HepG2 (cell line): Measurements from ENCODE around the gene ZNF512B. TPM values are rescaled to one million over a fixed set of nuclear protein-coding genes. Genes with fewer than 3 reads are reported as not detected.

Source experiments
- ONECUT2 ChIP-seq: sonication (generic); formaldehyde crosslinking; IDR thresholded peaks from 2 replicates; pipeline ENCODE4 v1.4.0; 2020; ENCODE audit warnings: missing genetic modification reagents
- RXRA ChIP-seq: sonication (generic); formaldehyde crosslinking; IDR thresholded peaks from 2 replicates; pipeline ENCODE4 v1.5.1; 2020; ENCODE audit warnings: missing genetic modification reagents
- TBX2 ChIP-seq: sonication (generic); formaldehyde crosslinking; IDR thresholded peaks from 2 replicates; pipeline ENCODE4 v1.5.0; 2020; ENCODE audit warnings: missing genetic modification reagents, mild to moderate bottlenecking, borderline replicate concordance
- TCF7 ChIP-seq: sonication (generic); IDR thresholded peaks from 2 replicates; pipeline ENCODE4 v1.6.1; 2016; ENCODE audit warnings: antibody characterized with exemption, low read depth
- ZNF709 ChIP-seq: sonication (generic); formaldehyde crosslinking; IDR thresholded peaks from 2 replicates; pipeline ENCODE4 v1.5.0; 2020; ENCODE audit warnings: mild to moderate bottlenecking, missing genetic modification reagents
- polyA plus RNA-seq, 8 experiments: library from polyadenylated mRNA; depleted of rRNA in 3 of 8; stranded (reverse) in 7 of 8; unstranded in 1 of 8; fragments of >200 nt; fragmentation: Illumina TruSeq in 4 of 8; extraction: Trizol in 4 of 8; gene quantifications; 2 replicates each; pipeline versions ENCODE4 v1.2.1 to v1.2.3, GENCODE V29; 2011 to 2016; ENCODE audit warnings: low read depth in 4 of 8, missing spikeins in 1 of 8, mixed read lengths in 1 of 8; ENCODE audit not compliant: insufficient read depth in 1 of 8
- total RNA-seq, 5 experiments: library from RNA; depleted of rRNA; stranded (reverse); fragments of >200 nt; fragmentation: Illumina TruSeq; extraction: Trizol; gene quantifications; 2 replicates each; pipeline ENCODE4 v1.2.3, GENCODE V29; 2016; ENCODE audit warnings: low read depth in 1 of 5
- TF ChIP-seq, protein P1 (sequence below): sonication (generic); formaldehyde crosslinking; IDR thresholded peaks from 2 replicates; pipeline ENCODE4 v1.9.0; 2021; ENCODE audit warnings: mild to moderate bottlenecking, missing genetic modification reagents
- TF ChIP-seq, protein P2 (sequence below): sonication (generic); formaldehyde crosslinking; IDR thresholded peaks from 2 replicates; pipeline ENCODE4 v1.4.0; 2020; ENCODE audit warnings: missing genetic modification reagents, mild to moderate bottlenecking, borderline replicate concordance
- TF ChIP-seq, protein P3 (sequence below): sonication (generic); formaldehyde crosslinking; IDR thresholded peaks from 2 replicates; pipeline ENCODE4 v1.5.1; 2020; ENCODE audit warnings: mild to moderate bottlenecking, moderate library complexity, missing genetic modification reagents
- TF ChIP-seq, protein P4 (sequence below): IDR thresholded peaks from 2 replicates; pipeline ENCODE4 v1.6.1; 2018; ENCODE audit warnings: missing genetic modification reagents
- TF ChIP-seq, protein P5 (sequence below): sonication (generic); formaldehyde crosslinking; IDR thresholded peaks from 2 replicates; pipeline ENCODE4 v1.5.1; 2020; ENCODE audit warnings: mild to moderate bottlenecking, missing genetic modification reagents, moderate library complexity
- TF ChIP-seq, protein P6 (sequence below): sonication (generic); formaldehyde crosslinking; IDR thresholded peaks from 2 replicates; pipeline ENCODE4 v1.8.0; 2022; ENCODE audit warnings: low read depth, missing genetic modification reagents

ZNF512B gene
- total and polyA plus RNA-seq, 2 of the 13 experiments (the other 11 are each of a cell fraction or from before 2014, with no cell fraction given) = 11.5 to 30.6 TPM

DNA sequence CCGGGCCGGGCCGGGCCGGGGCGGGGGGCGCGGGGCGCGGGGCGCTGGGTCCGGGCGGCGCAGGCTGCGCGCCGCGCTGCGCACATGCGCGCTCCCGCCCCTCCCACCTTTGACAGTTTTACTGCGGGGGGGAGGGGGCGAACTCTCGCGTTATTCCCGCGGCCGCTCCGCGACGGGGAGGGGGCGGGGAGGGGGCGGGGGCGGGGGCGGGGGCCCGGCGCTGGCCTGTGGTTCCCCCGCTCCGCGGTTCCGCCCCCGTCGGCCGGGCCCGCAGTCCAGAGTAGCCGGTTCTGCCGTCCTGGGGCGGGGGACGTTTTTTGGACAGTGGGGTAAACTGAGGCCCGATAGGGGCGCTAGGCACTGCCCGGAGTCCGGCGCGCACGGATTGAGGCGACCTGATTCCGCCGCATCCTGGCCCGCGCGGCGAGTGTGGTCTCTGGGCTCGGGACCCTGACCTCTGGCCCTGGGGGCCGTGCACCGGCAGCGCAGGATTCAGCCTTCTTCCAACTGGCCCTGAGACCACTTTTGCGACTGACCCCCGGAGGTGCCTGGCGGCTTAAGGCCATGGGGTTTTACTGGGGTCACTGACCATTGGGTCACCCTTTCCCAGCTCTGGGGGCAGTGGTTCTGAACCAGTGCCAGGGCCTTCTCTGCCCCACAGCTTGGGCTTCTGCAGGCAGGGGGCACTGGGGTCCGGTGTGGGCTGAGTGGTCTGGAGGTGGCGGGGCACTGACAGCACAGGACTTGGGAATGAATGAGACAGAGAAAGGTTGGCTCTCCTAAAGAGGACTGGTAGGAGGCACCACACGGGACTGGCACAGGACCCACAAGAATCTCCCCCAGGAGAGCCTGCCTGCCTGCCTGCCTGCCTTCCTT lies at the start of gene ZNF512B (continued):
- TF ChIP-seq, protein P1, sequence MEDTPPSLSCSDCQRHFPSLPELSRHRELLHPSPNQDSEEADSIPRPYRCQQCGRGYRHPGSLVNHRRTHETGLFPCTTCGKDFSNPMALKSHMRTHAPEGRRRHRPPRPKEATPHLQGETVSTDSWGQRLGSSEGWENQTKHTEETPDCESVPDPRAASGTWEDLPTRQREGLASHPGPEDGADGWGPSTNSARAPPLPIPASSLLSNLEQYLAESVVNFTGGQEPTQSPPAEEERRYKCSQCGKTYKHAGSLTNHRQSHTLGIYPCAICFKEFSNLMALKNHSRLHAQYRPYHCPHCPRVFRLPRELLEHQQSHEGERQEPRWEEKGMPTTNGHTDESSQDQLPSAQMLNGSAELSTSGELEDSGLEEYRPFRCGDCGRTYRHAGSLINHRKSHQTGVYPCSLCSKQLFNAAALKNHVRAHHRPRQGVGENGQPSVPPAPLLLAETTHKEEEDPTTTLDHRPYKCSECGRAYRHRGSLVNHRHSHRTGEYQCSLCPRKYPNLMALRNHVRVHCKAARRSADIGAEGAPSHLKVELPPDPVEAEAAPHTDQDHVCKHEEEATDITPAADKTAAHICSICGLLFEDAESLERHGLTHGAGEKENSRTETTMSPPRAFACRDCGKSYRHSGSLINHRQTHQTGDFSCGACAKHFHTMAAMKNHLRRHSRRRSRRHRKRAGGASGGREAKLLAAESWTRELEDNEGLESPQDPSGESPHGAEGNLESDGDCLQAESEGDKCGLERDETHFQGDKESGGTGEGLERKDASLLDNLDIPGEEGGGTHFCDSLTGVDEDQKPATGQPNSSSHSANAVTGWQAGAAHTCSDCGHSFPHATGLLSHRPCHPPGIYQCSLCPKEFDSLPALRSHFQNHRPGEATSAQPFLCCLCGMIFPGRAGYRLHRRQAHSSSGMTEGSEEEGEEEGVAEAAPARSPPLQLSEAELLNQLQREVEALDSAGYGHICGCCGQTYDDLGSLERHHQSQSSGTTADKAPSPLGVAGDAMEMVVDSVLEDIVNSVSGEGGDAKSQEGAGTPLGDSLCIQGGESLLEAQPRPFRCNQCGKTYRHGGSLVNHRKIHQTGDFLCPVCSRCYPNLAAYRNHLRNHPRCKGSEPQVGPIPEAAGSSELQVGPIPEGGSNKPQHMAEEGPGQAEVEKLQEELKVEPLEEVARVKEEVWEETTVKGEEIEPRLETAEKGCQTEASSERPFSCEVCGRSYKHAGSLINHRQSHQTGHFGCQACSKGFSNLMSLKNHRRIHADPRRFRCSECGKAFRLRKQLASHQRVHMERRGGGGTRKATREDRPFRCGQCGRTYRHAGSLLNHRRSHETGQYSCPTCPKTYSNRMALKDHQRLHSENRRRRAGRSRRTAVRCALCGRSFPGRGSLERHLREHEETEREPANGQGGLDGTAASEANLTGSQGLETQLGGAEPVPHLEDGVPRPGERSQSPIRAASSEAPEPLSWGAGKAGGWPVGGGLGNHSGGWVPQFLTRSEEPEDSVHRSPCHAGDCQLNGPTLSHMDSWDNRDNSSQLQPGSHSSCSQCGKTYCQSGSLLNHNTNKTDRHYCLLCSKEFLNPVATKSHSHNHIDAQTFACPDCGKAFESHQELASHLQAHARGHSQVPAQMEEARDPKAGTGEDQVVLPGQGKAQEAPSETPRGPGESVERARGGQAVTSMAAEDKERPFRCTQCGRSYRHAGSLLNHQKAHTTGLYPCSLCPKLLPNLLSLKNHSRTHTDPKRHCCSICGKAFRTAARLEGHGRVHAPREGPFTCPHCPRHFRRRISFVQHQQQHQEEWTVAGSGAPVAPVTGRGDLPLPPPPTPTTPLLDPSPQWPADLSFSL (CRISPR knock-in tag) = 0 out of 2 replicates have a peak, but pooled peaks have one; percentile 26
- TF ChIP-seq, protein P2, sequence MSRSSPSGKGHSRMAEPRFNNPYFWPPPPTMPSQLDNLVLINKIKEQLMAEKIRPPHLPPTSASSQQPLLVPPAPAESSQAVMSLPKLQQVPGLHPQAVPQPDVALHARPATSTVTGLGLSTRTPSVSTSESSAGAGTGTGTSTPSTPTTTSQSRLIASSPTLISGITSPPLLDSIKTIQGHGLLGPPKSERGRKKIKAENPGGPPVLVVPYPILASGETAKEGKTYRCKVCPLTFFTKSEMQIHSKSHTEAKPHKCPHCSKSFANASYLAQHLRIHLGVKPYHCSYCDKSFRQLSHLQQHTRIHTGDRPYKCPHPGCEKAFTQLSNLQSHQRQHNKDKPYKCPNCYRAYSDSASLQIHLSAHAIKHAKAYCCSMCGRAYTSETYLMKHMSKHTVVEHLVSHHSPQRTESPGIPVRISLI (CRISPR knock-in tag) = no peak
- TF ChIP-seq RXRA (CRISPR knock-in tag) (peak; percentile 88), TBX2 (CRISPR knock-in tag) (peak; percentile 72; the same call in 1 of the 2 replicates), ONECUT2 (CRISPR knock-in tag) (no peak), ZNF709 (peak; percentile 71; the same call in 1 of the 2 replicates), TCF7 (no peak)
- TF ChIP-seq, protein P3, sequence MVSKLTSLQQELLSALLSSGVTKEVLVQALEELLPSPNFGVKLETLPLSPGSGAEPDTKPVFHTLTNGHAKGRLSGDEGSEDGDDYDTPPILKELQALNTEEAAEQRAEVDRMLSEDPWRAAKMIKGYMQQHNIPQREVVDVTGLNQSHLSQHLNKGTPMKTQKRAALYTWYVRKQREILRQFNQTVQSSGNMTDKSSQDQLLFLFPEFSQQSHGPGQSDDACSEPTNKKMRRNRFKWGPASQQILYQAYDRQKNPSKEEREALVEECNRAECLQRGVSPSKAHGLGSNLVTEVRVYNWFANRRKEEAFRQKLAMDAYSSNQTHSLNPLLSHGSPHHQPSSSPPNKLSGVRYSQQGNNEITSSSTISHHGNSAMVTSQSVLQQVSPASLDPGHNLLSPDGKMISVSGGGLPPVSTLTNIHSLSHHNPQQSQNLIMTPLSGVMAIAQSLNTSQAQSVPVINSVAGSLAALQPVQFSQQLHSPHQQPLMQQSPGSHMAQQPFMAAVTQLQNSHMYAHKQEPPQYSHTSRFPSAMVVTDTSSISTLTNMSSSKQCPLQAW (CRISPR knock-in tag) = peak; percentile 75; the same call in 1 of the 2 replicates
- TF ChIP-seq, protein P4, sequence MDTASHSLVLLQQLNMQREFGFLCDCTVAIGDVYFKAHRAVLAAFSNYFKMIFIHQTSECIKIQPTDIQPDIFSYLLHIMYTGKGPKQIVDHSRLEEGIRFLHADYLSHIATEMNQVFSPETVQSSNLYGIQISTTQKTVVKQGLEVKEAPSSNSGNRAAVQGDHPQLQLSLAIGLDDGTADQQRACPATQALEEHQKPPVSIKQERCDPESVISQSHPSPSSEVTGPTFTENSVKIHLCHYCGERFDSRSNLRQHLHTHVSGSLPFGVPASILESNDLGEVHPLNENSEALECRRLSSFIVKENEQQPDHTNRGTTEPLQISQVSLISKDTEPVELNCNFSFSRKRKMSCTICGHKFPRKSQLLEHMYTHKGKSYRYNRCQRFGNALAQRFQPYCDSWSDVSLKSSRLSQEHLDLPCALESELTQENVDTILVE (CRISPR knock-in tag) = no peak
- TF ChIP-seq, protein P5, sequence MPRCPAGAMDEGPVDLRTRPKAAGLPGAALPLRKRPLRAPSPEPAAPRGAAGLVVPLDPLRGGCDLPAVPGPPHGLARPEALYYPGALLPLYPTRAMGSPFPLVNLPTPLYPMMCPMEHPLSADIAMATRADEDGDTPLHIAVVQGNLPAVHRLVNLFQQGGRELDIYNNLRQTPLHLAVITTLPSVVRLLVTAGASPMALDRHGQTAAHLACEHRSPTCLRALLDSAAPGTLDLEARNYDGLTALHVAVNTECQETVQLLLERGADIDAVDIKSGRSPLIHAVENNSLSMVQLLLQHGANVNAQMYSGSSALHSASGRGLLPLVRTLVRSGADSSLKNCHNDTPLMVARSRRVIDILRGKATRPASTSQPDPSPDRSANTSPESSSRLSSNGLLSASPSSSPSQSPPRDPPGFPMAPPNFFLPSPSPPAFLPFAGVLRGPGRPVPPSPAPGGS (CRISPR knock-in tag) = peak; percentile 72
- TF ChIP-seq, protein P6, sequence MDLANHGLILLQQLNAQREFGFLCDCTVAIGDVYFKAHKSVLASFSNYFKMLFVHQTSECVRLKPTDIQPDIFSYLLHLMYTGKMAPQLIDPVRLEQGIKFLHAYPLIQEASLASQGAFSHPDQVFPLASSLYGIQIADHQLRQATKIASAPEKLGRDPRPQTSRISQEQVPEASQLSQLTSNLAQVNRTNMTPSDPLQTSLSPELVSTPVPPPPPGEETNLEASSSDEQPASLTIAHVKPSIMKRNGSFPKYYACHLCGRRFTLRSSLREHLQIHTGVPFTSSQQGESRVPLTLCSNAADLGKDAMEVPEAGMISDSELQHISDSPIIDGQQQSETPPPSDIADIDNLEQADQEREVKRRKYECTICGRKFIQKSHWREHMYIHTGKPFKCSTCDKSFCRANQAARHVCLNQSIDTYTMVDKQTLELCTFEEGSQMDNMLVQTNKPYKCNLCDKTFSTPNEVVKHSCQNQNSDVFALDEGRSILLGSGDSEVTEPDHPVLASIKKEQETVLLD (CRISPR knock-in tag) = peak; percentile 55; the same call in 1 of the 2 replicates
